Prostate gland (tissue), 2 donors: ENCODE measurements around the gene BCHE.

ENCODE experiments used
- CTCF ChIP-seq, 4 experiments: fragments of 200-600 bp in 2 of 4; fragments of 450-650 bp in 2 of 4; sonication (generic) in 2 of 4; IDR thresholded peaks; 1 replicate in 3 of 4; 2 replicates in 1 of 4; pipeline ENCODE4 v1.5.1; 2016 to 2019; ENCODE audit warnings: antibody characterized with exemption in 4 of 4, mild to moderate bottlenecking in 2 of 4, moderate library complexity in 2 of 4
- POLR2A ChIP-seq: fragments of 450-650 bp; IDR thresholded peaks from one replicate; pipeline ENCODE4 v1.6.1; 2016; ENCODE audit warnings: antibody characterized with exemption, mild to moderate bottlenecking
- POLR2AphosphoS5 ChIP-seq: sonication (generic); formaldehyde crosslinking; IDR thresholded peaks from one replicate; pipeline ENCODE4 v1.6.1; 2017; ENCODE audit warnings: antibody characterized with exemption

DNA sequence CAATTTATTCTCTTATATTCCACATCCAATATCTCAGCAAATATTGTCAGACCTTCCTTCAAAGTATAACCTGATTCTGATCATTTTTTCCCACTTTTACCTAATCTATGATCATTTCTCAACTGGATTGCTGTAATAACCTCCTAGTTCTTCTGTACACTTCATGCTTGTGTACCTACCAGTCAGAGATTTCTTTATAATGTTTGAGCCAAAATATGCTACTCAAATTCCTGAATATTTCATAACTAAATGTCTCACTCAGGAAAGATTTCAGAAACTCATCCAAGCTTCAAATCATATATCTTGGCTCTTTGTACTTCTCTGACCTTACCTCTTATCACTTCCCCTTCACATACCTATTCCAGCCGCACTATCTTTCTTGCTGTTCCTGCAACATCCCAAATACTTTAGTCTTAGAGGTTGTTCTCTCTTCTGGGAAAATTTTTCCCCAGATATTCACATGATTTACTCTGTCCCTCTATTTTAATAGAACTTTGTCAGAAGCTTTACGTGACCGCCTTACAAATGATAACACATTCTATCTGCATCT lies 20.0 kb downstream of the BCHE start:
- TF ChIP-seq CTCF (IDR thresholded peaks at IDR 0.05) (no peak), POLR2A (no peak), POLR2AphosphoS5 (no peak)
